GM12878 (cell line): ENCODE data around the gene MAST3. TPM values are rescaled to one million over a fixed set of nuclear protein-coding genes. Genes with fewer than 3 reads are reported as not detected.

Experiments
- ATF7 ChIP-seq: fragments of 450-650 bp; IDR thresholded peaks from 2 replicates; pipeline ENCODE4 v1.6.1; 2016; ENCODE audit warnings: low read depth, mild to moderate bottlenecking
- CREB1 ChIP-seq: IDR thresholded peaks from 2 replicates; pipeline ENCODE4 v1.6.1; 2012; ENCODE audit warnings: low read depth, mild to moderate bottlenecking, inconsistent platforms
- IKZF2 ChIP-seq, 2 experiments: fragments of 450-650 bp; IDR thresholded peaks; 2 replicates each; pipeline ENCODE4 v1.6.1; 2017; ENCODE audit warnings: mild to moderate bottlenecking in 2 of 2, moderate library complexity in 2 of 2
- JUNB ChIP-seq: IDR thresholded peaks from 2 replicates; pipeline ENCODE4 v1.6.1; 2016; ENCODE audit warnings: antibody characterized with exemption, mild to moderate bottlenecking
- MEF2B ChIP-seq: fragments of 450-650 bp; IDR thresholded peaks from 2 replicates; pipeline ENCODE4 v1.6.1; 2018; ENCODE audit warnings: mild to moderate bottlenecking, moderate library complexity; ENCODE audit not compliant: partially characterized antibody, poor library complexity, severe bottlenecking
- NBN ChIP-seq: fragments of 450-650 bp; IDR thresholded peaks from 2 replicates; pipeline ENCODE4 v1.6.1; 2016
- NR2C1 ChIP-seq: fragments of 450-650 bp; IDR thresholded peaks from 2 replicates; pipeline ENCODE4 v1.6.1; 2017; ENCODE audit warnings: antibody characterized with exemption, mild to moderate bottlenecking, moderate library complexity
- PAX5 ChIP-seq: IDR thresholded peaks from 2 replicates; pipeline ENCODE4 v1.6.1; 2011; ENCODE audit warnings: low read depth, low read length, borderline replicate concordance
- SMC3 ChIP-seq: IDR thresholded peaks from 2 replicates; pipeline ENCODE4 v1.6.1; 2011; ENCODE audit warnings: low read length, improper control_type of control experiment, borderline replicate concordance
- SPI1 ChIP-seq: IDR thresholded peaks from 2 replicates; pipeline ENCODE4 v1.6.1; 2011; ENCODE audit warnings: low read depth, mild to moderate bottlenecking, low read length, moderate library complexity, borderline replicate concordance; ENCODE audit not compliant: insufficient read depth
- TBL1XR1 ChIP-seq: IDR thresholded peaks from 2 replicates; pipeline ENCODE4 v1.6.1; 2012; ENCODE audit warnings: low read depth, low read length, improper control_type of control experiment
- polyA plus RNA-seq, 11 experiments: library from polyadenylated mRNA; depleted of rRNA in 4 of 11; unstranded in 6 of 11; stranded (reverse) in 5 of 11; fragments of >200 nt; fragmentation: Nextera tagmentation in 4 of 11; fragmentation: Illumina TruSeq in 1 of 11; extraction: Ambion mirVana in 4 of 11; extraction: Trizol in 1 of 11; gene quantifications; 1 replicate in 1 of 11; 2 replicates in 10 of 11; pipeline versions ENCODE4 v1.2.1 to v1.2.3, GENCODE V29; 2011 to 2016; ENCODE audit warnings: inconsistent platforms in 2 of 11, missing spikeins in 2 of 11, low read depth in 1 of 11
- total RNA-seq, 4 experiments: library from RNA; depleted of rRNA in 3 of 4; stranded (reverse); fragments of >200 nt in 3 of 4; fragmentation: Illumina TruSeq in 1 of 4; extraction: Trizol in 1 of 4; gene quantifications; 2 replicates each; pipeline versions ENCODE4 v1.2.1 to v1.2.3, GENCODE V29; 2013 to 2021
- TF ChIP-seq, protein P1 (sequence below): IDR thresholded peaks from 2 replicates; pipeline ENCODE4 v1.6.1; 2012; ENCODE audit warnings: low read depth, low read length, improper control_type of control experiment
- TF ChIP-seq, protein P2 (sequence below): fragments of 450-650 bp; formaldehyde crosslinking; IDR thresholded peaks from 2 replicates; pipeline ENCODE4 v1.4.0; 2020; ENCODE audit warnings: mild to moderate bottlenecking, moderate library complexity
- TF ChIP-seq, protein P3 (sequence below): IDR thresholded peaks from 2 replicates; pipeline ENCODE4 v1.6.1; 2011; ENCODE audit warnings: borderline replicate concordance, low read depth, mild to moderate bottlenecking, moderate library complexity, mixed read lengths, low read length; ENCODE audit not compliant: insufficient read depth; ENCODE audit errors: extremely low read length
- TF ChIP-seq, protein P4 (sequence below): fragments of 450-650 bp; formaldehyde crosslinking; IDR thresholded peaks from 2 replicates; pipeline ENCODE4 v1.4.0; 2022; ENCODE audit warnings: mild to moderate bottlenecking, moderate library complexity
- TF ChIP-seq, protein P5 (sequence below): fragments of 450-650 bp; IDR thresholded peaks from 2 replicates; pipeline ENCODE4 v1.6.1; 2017; ENCODE audit warnings: mild to moderate bottlenecking, moderate library complexity

The MAST3 gene
- total and polyA plus RNA-seq, 10 of the 15 experiments (the other 5 are each of a cell fraction or from before 2014, with no cell fraction given): 3.0 to 22.2 (median 7.5) TPM

DNA sequence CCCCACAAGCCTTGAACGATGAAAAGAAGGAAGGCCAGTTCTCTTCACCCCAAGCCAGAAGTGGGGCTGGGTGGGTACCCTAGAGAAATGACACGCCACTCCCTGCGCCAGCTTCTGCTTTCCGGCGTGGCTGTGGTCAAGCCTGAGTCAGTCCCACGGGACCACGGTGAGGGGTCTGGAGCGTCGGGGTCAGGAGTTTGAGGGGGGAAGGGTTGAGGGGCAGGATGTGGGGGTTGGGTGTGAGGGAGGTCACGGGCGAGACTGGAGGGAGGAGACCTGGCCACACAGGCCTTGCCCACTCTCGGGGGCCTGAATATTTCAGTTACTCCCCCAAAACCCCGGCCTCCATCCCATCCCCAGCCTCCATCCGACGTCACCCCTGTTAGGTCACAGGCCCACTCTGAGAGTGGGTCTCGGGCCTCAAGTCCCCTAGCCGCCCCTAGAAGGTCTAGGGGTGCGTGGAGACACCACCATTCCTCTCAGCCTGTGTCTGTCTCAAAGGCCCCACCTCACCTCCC is 75.5 kb downstream of the MAST3 start (continued):
- TF ChIP-seq, protein P1, sequence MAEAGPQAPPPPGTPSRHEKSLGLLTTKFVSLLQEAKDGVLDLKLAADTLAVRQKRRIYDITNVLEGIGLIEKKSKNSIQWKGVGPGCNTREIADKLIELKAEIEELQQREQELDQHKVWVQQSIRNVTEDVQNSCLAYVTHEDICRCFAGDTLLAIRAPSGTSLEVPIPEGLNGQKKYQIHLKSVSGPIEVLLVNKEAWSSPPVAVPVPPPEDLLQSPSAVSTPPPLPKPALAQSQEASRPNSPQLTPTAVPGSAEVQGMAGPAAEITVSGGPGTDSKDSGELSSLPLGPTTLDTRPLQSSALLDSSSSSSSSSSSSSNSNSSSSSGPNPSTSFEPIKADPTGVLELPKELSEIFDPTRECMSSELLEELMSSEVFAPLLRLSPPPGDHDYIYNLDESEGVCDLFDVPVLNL: no peak
- TF ChIP-seq NBN (peak; percentile 85; the same call in 1 of the 2 replicates), MEF2B (peak; percentile 97), ATF7 (peak; percentile 75; the same call in 1 of the 2 replicates), SPI1 (peak; percentile 42; the same call in 1 of the 2 replicates), PAX5 (peak; percentile 70; the same call in 1 of the 2 replicates), CREB1 (peak; percentile 26), NR2C1 (peak; percentile 47; the same call in 1 of the 2 replicates), IKZF2 (IDR thresholded peaks at IDR 0.05) (peak in 1 of 2 experiments; percentile 69; a peak in 2 of 4 replicates), SMC3 (peak; percentile 5; the same call in 1 of the 2 replicates), JUNB (no peak), TBL1XR1 (peak; percentile 48; the same call in 1 of the 2 replicates)
- TF ChIP-seq, protein P2, sequence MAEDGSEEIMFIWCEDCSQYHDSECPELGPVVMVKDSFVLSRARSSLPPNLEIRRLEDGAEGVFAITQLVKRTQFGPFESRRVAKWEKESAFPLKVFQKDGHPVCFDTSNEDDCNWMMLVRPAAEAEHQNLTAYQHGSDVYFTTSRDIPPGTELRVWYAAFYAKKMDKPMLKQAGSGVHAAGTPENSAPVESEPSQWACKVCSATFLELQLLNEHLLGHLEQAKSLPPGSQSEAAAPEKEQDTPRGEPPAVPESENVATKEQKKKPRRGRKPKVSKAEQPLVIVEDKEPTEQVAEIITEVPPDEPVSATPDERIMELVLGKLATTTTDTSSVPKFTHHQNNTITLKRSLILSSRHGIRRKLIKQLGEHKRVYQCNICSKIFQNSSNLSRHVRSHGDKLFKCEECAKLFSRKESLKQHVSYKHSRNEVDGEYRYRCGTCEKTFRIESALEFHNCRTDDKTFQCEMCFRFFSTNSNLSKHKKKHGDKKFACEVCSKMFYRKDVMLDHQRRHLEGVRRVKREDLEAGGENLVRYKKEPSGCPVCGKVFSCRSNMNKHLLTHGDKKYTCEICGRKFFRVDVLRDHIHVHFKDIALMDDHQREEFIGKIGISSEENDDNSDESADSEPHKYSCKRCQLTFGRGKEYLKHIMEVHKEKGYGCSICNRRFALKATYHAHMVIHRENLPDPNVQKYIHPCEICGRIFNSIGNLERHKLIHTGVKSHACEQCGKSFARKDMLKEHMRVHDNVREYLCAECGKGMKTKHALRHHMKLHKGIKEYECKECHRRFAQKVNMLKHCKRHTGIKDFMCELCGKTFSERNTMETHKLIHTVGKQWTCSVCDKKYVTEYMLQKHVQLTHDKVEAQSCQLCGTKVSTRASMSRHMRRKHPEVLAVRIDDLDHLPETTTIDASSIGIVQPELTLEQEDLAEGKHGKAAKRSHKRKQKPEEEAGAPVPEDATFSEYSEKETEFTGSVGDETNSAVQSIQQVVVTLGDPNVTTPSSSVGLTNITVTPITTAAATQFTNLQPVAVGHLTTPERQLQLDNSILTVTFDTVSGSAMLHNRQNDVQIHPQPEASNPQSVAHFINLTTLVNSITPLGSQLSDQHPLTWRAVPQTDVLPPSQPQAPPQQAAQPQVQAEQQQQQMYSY (CRISPR knock-in tag): no peak
- TF ChIP-seq, protein P3, sequence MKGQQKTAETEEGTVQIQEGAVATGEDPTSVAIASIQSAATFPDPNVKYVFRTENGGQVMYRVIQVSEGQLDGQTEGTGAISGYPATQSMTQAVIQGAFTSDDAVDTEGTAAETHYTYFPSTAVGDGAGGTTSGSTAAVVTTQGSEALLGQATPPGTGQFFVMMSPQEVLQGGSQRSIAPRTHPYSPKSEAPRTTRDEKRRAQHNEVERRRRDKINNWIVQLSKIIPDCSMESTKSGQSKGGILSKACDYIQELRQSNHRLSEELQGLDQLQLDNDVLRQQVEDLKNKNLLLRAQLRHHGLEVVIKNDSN: no peak
- TF ChIP-seq, protein P4, sequence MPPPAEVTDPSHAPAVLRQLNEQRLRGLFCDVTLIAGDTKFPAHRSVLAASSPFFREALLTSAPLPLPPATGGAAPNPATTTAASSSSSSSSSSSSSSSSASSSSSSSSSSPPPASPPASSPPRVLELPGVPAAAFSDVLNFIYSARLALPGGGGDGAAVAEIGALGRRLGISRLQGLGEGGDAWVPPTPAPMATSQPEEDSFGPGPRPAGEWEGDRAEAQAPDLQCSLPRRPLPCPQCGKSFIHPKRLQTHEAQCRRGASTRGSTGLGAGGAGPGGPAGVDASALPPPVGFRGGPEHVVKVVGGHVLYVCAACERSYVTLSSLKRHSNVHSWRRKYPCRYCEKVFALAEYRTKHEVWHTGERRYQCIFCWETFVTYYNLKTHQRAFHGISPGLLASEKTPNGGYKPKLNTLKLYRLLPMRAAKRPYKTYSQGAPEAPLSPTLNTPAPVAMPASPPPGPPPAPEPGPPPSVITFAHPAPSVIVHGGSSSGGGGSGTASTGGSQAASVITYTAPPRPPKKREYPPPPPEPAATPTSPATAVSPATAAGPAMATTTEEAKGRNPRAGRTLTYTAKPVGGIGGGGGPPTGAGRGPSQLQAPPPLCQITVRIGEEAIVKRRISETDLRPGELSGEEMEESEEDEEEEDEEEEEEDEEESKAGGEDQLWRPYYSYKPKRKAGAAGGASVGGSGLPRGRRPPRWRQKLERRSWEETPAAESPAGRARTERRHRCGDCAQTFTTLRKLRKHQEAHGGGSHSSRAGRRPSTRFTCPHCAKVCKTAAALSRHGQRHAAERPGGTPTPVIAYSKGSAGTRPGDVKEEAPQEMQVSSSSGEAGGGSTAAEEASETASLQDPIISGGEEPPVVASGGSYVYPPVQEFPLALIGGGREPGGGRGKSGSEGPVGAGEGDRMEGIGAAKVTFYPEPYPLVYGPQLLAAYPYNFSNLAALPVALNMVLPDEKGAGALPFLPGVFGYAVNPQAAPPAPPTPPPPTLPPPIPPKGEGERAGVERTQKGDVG: no peak
- TF ChIP-seq, protein P5, sequence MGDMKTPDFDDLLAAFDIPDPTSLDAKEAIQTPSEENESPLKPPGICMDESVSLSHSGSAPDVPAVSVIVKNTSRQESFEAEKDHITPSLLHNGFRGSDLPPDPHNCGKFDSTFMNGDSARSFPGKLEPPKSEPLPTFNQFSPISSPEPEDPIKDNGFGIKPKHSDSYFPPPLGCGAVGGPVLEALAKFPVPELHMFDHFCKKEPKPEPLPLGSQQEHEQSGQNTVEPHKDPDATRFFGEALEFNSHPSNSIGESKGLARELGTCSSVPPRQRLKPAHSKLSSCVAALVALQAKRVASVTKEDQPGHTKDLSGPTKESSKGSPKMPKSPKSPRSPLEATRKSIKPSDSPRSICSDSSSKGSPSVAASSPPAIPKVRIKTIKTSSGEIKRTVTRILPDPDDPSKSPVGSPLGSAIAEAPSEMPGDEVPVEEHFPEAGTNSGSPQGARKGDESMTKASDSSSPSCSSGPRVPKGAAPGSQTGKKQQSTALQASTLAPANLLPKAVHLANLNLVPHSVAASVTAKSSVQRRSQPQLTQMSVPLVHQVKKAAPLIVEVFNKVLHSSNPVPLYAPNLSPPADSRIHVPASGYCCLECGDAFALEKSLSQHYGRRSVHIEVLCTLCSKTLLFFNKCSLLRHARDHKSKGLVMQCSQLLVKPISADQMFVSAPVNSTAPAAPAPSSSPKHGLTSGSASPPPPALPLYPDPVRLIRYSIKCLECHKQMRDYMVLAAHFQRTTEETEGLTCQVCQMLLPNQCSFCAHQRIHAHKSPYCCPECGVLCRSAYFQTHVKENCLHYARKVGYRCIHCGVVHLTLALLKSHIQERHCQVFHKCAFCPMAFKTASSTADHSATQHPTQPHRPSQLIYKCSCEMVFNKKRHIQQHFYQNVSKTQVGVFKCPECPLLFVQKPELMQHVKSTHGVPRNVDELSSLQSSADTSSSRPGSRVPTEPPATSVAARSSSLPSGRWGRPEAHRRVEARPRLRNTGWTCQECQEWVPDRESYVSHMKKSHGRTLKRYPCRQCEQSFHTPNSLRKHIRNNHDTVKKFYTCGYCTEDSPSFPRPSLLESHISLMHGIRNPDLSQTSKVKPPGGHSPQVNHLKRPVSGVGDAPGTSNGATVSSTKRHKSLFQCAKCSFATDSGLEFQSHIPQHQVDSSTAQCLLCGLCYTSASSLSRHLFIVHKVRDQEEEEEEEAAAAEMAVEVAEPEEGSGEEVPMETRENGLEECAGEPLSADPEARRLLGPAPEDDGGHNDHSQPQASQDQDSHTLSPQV: 0 out of 2 replicates have a peak, but pooled peaks have one; percentile 51
